Kidney epithelial cell (primary cell): Measurements from ENCODE around the gene JARID2. TPM values are rescaled to one million over a fixed set of nuclear protein-coding genes. Genes with fewer than 3 reads are reported as not detected.

Experiments used
- DNase-seq: peaks from one replicate; pipeline ENCODE4 v3.0.0-alpha.2; 2010; ENCODE audit warnings: low read depth
- H3K27me3 ChIP-seq: 2 replicates; pipeline ENCODE4 v1.6.0; 2011; ENCODE audit warnings: low read length; ENCODE audit not compliant: control insufficient read depth, insufficient read depth
- H3K36me3 ChIP-seq: 2 replicates; pipeline ENCODE4 v1.5.1; 2011; ENCODE audit warnings: low read length; ENCODE audit not compliant: control insufficient read depth, insufficient read depth
- H3K4me3 ChIP-seq: 2 replicates; pipeline ENCODE4 v1.5.1; 2011; ENCODE audit warnings: low read depth, mild to moderate bottlenecking, control low read depth, low read length
- total RNA-seq: library from RNA; depleted of rRNA; stranded (reverse); fragments of >200 nt; gene quantifications from 2 replicates; pipeline ENCODE4 v1.2.3, GENCODE V29; 2015
- TF ChIP-seq, protein P1 (sequence below): IDR thresholded peaks from 2 replicates; pipeline ENCODE4 v1.5.1; 2011; ENCODE audit warnings: mild to moderate bottlenecking, moderate library complexity, low read length, control low read depth, inconsistent platforms; ENCODE audit not compliant: insufficient read depth, poor library complexity, severe bottlenecking

The JARID2 gene
- total RNA-seq, 1 donor from 2014 or later, result 15.2 TPM

DNA sequence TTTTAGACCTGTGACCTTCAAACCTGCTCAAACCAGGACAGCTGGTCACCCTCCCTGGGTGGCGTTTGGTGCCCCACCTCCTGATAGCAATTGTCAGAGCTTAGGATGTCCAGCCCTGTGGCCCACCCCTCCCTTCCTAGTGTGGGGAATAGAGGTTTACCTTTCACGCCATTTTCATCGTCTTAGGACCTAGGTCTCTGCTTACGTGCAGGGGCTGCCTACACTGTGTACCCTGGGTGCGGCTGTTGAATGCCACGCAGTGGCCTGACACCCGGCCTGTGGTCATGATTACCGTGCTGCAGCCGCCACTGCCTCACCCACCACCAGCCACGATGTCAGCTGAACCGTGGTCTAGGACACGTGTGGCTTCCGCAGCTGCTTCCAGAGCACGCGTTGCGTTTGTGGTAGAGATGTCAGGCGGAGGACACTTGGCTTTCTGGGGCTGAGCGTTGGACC is 259.6 kb downstream of the JARID2 start:
- DNase-seq, result no peak
- Histone ChIP-seq H3K27me3 (no peaks in the 10 kb centered on the region), H3K4me3 (no peak overlapping the region), H3K36me3 (no peaks in the 10 kb centered on the region)
- TF ChIP-seq, protein P1, sequence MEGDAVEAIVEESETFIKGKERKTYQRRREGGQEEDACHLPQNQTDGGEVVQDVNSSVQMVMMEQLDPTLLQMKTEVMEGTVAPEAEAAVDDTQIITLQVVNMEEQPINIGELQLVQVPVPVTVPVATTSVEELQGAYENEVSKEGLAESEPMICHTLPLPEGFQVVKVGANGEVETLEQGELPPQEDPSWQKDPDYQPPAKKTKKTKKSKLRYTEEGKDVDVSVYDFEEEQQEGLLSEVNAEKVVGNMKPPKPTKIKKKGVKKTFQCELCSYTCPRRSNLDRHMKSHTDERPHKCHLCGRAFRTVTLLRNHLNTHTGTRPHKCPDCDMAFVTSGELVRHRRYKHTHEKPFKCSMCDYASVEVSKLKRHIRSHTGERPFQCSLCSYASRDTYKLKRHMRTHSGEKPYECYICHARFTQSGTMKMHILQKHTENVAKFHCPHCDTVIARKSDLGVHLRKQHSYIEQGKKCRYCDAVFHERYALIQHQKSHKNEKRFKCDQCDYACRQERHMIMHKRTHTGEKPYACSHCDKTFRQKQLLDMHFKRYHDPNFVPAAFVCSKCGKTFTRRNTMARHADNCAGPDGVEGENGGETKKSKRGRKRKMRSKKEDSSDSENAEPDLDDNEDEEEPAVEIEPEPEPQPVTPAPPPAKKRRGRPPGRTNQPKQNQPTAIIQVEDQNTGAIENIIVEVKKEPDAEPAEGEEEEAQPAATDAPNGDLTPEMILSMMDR, result no peak

DNA sequence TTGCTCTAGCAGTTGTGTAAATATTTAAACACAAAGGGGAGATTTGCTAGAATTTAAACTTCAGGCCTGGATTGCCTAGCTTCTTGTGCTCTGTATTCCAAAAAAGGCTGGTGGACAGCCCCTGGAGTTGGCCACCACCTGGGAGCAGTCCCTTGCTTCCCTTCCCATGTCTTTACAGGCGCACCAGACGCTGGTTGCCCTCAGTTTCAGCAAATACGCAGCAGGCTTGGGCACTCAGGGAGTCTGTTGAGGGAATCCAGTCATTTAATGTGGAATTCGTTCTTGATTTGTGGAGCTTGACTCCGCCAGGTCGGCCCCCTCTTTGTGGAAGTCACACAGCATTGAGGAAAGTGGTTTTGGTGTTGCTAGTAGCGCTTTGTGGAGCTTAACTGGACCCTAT is 260.2 kb downstream of the JARID2 start:
- Histone ChIP-seq H3K27me3 (no peaks in the 10 kb centered on the region), H3K4me3 (no peak overlapping the region), H3K36me3 (no peaks in the 10 kb centered on the region)
- DNase-seq, result no peak
- TF ChIP-seq, protein P1, result no peak

DNA sequence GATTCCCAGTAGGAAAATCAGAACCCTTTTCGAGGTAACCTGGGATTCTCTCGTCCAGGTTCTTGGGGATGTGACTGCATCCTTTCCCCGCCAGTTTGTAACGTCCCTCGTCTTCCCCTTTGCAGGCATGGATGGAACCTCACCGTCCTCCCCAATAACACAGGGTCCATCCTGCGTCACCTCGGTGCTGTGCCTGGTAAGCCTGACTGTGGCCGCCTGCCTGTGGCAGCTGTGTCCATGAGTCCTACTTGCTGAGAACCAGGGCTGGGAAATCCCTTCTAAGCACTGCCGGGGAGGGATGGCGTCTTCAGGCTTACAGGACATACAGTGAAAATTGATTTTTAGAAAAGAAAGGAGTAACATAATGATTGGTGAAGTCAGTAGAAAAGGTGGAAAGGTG is 261.4 kb downstream of the JARID2 start:
- Histone ChIP-seq H3K27me3 (no peaks in the 10 kb centered on the region), H3K4me3 (no peak overlapping the region), H3K36me3 (peaks cover 1% of the 10 kb centered on the region)
- no peak for DNase-seq
- TF ChIP-seq, protein P1, result no peak

DNA sequence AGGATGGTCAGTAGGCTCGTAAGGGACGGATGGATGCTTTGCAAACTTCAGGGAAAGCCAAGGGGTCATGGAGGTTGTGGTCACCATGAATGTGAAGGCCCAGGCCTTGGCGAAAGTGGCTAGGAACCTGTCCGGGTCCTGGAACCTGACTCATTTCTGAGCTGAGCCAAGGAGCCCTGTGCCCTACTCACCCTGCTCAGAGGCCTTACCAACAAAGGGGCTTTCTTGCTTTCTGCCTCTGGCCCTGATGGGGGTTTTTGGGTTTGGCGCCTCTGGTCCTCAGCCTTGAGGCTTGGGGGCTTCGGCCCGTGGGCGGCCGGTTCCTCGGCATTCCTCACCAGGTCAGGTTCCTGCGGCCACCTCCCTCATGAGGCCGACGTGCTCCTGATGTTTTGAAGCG is 261.9 kb downstream of the JARID2 start:
- peaks cover 1% of the 10 kb centered on the region for H3K36me3 ChIP-seq
- DNase-seq, result no peak
- H3K27me3 ChIP-seq, result no peaks in the 10 kb centered on the region
- TF ChIP-seq, protein P1, result no peak
- H3K4me3 ChIP-seq, result no peak overlapping the region

DNA sequence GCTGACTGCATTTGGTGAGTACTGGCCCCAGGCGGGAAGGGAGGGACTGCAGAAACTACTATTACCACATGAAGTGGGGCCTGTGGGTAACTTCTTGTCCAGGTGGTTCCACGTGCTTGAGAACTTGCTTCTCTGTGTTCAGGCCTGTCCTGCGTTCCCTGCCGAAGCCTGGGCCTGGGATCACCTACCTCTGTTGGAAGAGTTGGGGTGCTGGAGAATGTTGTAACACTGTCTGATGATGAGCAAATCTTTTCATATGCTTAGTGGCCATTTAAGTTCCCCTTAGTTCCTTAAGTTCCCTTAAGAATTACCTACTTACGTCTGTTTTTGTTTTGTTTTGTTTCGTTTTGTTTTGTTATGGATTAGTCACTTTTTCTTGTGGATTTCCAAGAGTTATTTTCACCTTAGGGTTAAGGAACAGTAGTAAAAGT is 262.6 kb downstream of the JARID2 start:
- DNase-seq, result no peak
- TF ChIP-seq, protein P1, result no peak
- Histone ChIP-seq H3K27me3 (no peaks in the 10 kb centered on the region), H3K36me3 (peaks cover 1% of the 10 kb centered on the region), H3K4me3 (no peak overlapping the region)

DNA sequence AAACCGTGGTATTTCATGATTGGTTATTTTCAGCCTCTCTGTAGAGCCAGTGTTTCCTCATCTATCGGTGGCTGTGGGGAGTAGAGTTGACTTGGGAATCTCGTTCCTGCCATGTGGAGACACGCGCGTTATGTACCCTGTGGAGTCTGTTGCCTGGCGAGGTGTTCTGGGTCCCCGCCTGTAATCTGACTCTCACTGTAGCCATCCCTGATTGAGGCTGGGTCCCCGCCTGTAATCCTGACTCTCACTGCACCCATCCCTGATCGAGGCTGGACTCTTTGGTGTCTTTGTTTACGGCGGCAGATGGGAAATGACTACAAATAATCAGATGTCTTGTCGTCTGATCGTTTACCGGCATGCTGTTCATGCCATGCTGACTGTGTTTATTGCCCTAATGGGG is 263.1 kb downstream of the JARID2 start:
- peaks cover 1% of the 10 kb centered on the region for H3K36me3 ChIP-seq
- H3K4me3 ChIP-seq, result no peak overlapping the region
- TF ChIP-seq, protein P1, result no peak
- DNase-seq, result no peak
- H3K27me3 ChIP-seq, result no peaks in the 10 kb centered on the region
